ENCODE measurements around the gene RHEB. TPM values are rescaled to one million over a fixed set of nuclear protein-coding genes. Genes with fewer than 3 reads are reported as not detected.

RHEB gene
- total RNA-seq, 2 donors from 2014 or later, result 66.8 to 67.6 TPM

DNA sequence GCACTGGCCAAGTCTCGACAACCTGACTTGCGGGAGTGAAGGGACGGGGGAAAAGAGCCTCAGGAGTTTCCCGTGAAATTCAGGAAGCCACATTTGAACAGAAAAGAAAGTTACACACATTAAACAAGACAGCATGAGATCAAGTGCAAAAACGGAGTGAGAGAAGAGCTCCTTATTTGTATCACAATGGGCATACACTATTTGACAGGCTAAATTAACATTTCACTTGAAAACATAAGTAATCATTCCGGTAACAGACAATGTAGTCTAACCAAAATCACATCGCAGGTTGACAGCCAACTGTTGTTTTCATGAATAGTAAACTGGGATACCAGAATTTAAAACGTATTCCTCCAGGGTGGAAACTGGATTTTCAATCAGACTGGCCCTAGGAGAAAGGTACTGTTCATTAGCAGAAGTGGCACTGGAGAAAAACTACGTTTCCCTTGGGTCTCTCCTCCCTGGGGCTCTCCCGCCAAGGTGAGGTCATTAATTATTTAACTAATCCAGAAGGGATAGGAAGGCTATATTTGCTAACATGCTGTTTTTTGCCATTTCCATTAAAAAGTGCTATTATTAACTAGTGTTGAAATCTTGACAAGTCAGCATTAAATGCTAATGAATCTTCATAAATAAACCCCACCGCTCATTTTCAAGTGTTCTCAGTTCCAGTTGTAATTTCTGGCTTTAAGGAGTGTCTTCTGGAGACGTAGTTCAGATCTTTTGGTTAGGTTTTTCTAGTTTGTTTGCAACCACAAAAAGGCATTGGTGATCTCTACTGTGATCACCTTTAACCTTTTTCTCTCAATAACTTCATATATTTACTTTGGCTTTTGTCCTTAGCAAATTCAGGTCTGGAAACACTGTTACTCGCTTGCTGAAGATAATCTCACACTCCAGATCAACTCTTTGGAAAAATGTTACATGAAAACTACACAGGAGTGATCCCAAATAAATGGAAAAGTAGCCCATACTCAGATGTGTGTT, 25.1 kb downstream of the RHEB start:
- H3K9ac ChIP-seq (ENCODE audit: low read depth in 2 of 2, low read length in 2 of 2), result no peak overlapping the region
- no peak for DNase-seq

GRCh38 chr7:151493083-151493482, 26.6 kb downstream of the RHEB start:
- H3K27ac ChIP-seq, result no peak overlapping the region
- no peaks in the 10 kb centered on the region for H3K4me1 ChIP-seq
- H3K27me3 ChIP-seq, result no peaks in the 10 kb centered on the region
- DNase-seq, result no peak
- TF ChIP-seq CTCF (IDR thresholded peaks at IDR 0.05), result no peak
- H3K9me3 ChIP-seq, result no peaks in the 10 kb centered on the region
- H3K4me3 ChIP-seq, result no peak overlapping the region
- intact Hi-C loops (cut with DNase I), result no loop called here
- no peak overlapping the region for H3K9ac ChIP-seq (ENCODE audit: low read depth in 2 of 2, low read length in 2 of 2)
- no peaks in the 10 kb centered on the region for H3K36me3 ChIP-seq

More for the DNA sequence above, 25.1 kb downstream of the RHEB start:
- Histone ChIP-seq H3K36me3 (no peaks in the 10 kb centered on the region), H3K27me3 (no peaks in the 10 kb centered on the region), H3K4me1 (no peaks in the 10 kb centered on the region), H3K27ac (no peak overlapping the region), H3K4me3 (no peak overlapping the region), H3K9me3 (no peaks in the 10 kb centered on the region)
- intact Hi-C loops (cut with DNase I), result no loop called here
- TF ChIP-seq CTCF (IDR thresholded peaks at IDR 0.05), result no peak

DNA sequence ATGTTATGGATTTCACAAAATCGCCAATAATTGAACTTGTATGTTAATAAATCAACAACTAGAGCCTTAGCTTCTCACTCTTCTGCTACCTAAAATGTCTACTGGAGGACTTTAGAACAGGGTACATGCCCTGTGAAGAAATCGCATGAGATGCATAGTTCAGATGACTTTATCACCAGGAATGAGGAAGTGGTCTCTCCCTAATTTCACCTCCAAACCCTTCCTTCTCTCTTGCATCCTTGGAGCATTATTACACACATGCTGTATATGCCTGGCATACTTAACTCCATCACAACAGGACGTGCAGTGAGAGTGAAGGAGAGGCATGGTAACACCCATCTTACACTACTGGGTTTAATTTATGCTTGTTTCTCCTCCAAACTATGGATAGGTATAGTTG, 27.8 kb downstream of the RHEB start:
- Histone ChIP-seq H3K36me3 (no peaks in the 10 kb centered on the region), H3K27ac (no peak overlapping the region), H3K4me3 (no peak overlapping the region), H3K9ac (ENCODE audit: low read depth in 2 of 2, low read length in 2 of 2) (no peak overlapping the region), H3K4me1 (no peaks in the 10 kb centered on the region), H3K9me3 (no peaks in the 10 kb centered on the region), H3K27me3 (no peaks in the 10 kb centered on the region)
- DNase-seq, result no peak
- intact Hi-C loops (cut with DNase I), result no loop called here
- no peak for TF ChIP-seq CTCF (IDR thresholded peaks at IDR 0.05)

DNA sequence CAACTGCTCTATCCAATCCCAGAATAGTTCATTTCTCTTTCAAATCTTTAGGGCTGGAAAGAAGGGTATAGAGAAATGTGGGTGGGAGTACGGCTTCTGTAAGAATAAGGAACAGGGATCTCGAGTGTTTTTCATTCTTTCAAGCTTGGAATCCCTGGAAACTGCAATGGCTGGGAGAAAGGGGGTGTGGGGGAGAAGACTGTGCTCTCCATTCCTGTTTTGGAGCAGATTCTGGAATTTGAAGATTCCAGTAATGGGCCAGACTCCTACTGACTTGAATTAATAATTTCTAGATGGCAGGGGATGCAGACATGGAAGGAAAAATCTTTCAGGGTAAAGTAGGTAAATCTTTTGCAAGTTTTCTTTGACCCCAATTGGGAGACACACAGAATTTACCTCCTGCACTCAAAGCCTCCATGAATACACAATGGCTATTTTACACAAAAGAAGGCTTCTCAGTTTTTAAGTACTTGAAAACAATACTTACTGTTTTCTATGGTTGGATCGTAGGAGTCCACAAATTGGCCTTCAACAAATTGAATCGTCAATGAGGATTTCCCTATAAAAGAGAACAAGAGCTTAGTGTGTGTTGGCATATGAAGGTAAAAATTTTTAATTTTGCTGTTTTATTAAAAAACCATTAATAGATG, 29.1 kb downstream of the RHEB start:
- no peaks in the 10 kb centered on the region for H3K4me1 ChIP-seq
- intact Hi-C loops (cut with DNase I), result no loop called here
- no peak overlapping the region for H3K27ac ChIP-seq
- TF ChIP-seq CTCF (IDR thresholded peaks at IDR 0.05), result no peak
- no peak for DNase-seq
- no peaks in the 10 kb centered on the region for H3K36me3 ChIP-seq
- H3K27me3 ChIP-seq, result no peaks in the 10 kb centered on the region
- H3K9me3 ChIP-seq, result no peaks in the 10 kb centered on the region
- H3K4me3 ChIP-seq, result no peak overlapping the region
- no peak overlapping the region for H3K9ac ChIP-seq (ENCODE audit: low read depth in 2 of 2, low read length in 2 of 2)

- no peak overlapping the region for H3K9ac ChIP-seq (ENCODE audit: low read depth in 2 of 2, low read length in 2 of 2)
- no peaks in the 10 kb centered on the region for H3K36me3 ChIP-seq
- H3K4me1 ChIP-seq, result no peaks in the 10 kb centered on the region
- H3K9me3 ChIP-seq, result no peaks in the 10 kb centered on the region
- no peaks in the 10 kb centered on the region for H3K27me3 ChIP-seq
- intact Hi-C loops (cut with DNase I), result no loop called here
- no peak for DNase-seq
- no peak for TF ChIP-seq CTCF (IDR thresholded peaks at IDR 0.05)
- H3K27ac ChIP-seq, result no peak overlapping the region
- H3K4me3 ChIP-seq, result no peak overlapping the region
Observed at GRCh38 chr7:151489498-151489897, 30.2 kb downstream of the RHEB start.
